K562 (cell line): ENCODE results near the gene FAAH. TPM values are rescaled to one million over a fixed set of nuclear protein-coding genes. Genes with fewer than 3 reads are reported as not detected.

Source experiments
- ATAC-seq: fragments of 200-7000 bp; cut with Tn5 transposase; 3 replicates; pipeline ENCODE4 v1.9.1; 2020; ENCODE audit warnings: moderate library complexity
- BruUV-seq: library from RNA; stranded (reverse); fragments of 400-500 nt; replicated peaks from 2 replicates; lab custom pipeline; 2021; lab: Mats Ljungman, UMichigan
- CTCF ChIA-PET: fragments of 300-600 bp; formaldehyde crosslinking; extraction: SDS; loops from one replicate; lab custom pipeline; 2021; ENCODE audit warnings: low intra/inter-chr PET ratio; lab: Yijun Ruan, JAX
- POLR2A ChIA-PET: fragments of 300-600, 350-650 bp; sonication (Branson Sonifier 250); formaldehyde crosslinking; extraction: SDS; loops from one replicate; lab custom pipeline; 2021; ENCODE audit warnings: antibody characterized with exemption, inconsistent platforms; lab: Yijun Ruan, JAX
- DNase-seq, 4 experiments: peaks; one replicate each; pipeline versions ENCODE4 v3.0.0 to v3.0.0-alpha.2; 2011 to 2018; ENCODE audit warnings: low spot score in 3 of 4, mixed read lengths in 3 of 4; ENCODE audit errors: extremely low read depth in 1 of 4
- FAIRE-seq: peaks from 2 replicates; lab custom pipeline; 2011; peaks lifted over from hg19 to GRCh38; lab: Jason Lieb, UNC
- H2AFZ ChIP-seq: 2 replicates; pipeline ENCODE4 v1.6.0; 2011; ENCODE audit warnings: low read depth, low read length, control low read depth, inconsistent platforms
- H3K27ac ChIP-seq: fragments of 200-600 bp; 3 replicates; pipeline ENCODE4 v1.8.0; 2011; ENCODE audit warnings: low read depth, mild to moderate bottlenecking, control low read depth, inconsistent platforms, low read length, moderate library complexity, mixed read lengths; ENCODE audit errors: extremely low read depth
- H3K27me3 ChIP-seq, 2 experiments: fragments of 300-600 bp in 1 of 2; 2 replicates in 1 of 2; 3 replicates in 1 of 2; pipeline versions ENCODE4 v1.6.0 to v1.8.0; 2011; ENCODE audit warnings: inconsistent platforms in 2 of 2, low read length in 2 of 2, mild to moderate bottlenecking in 1 of 2, mixed read lengths in 1 of 2, moderate library complexity in 1 of 2; ENCODE audit not compliant: control insufficient read depth in 2 of 2, insufficient read depth in 2 of 2
- H3K36me3 ChIP-seq: fragments of 300-600 bp; 3 replicates; pipeline ENCODE4 v1.8.0; 2011; ENCODE audit warnings: mild to moderate bottlenecking, low read length, inconsistent platforms; ENCODE audit not compliant: control insufficient read depth, insufficient read depth
- H3K4me1 ChIP-seq, 2 experiments: fragments of 200-600 bp in 1 of 2; replicated peaks in 1 of 2; 2 replicates in 1 of 2; 3 replicates in 1 of 2; pipeline versions ENCODE4 v1.5.1 to v1.8.0; 2011; ENCODE audit warnings: inconsistent platforms in 2 of 2, low read length in 2 of 2, mild to moderate bottlenecking in 1 of 2, mixed read lengths in 1 of 2, moderate library complexity in 1 of 2; ENCODE audit not compliant: control insufficient read depth in 2 of 2, insufficient read depth in 2 of 2
- H3K4me2 ChIP-seq: 2 replicates; pipeline ENCODE4 v1.6.1; 2011; ENCODE audit warnings: low read length, control low read depth, inconsistent platforms, mixed read lengths; ENCODE audit not compliant: insufficient read depth
- H3K4me3 ChIP-seq: fragments of 200-600 bp; sonication (generic), shearing (Covaris generic); 2 replicates; pipeline ENCODE4 v1.5.1; 2016; ENCODE audit warnings: control low read depth, inconsistent platforms
- H3K79me2 ChIP-seq: fragments of 200-600 bp; 3 replicates; pipeline ENCODE4 v1.8.0; 2011; ENCODE audit warnings: low read length, inconsistent platforms; ENCODE audit not compliant: control insufficient read depth, insufficient read depth
- H3K9ac ChIP-seq, 2 experiments: 2 replicates each; pipeline versions ENCODE4 v1.6.0 to v1.6.1; 2011; ENCODE audit warnings: low read depth in 2 of 2, low read length in 2 of 2, control low read depth in 1 of 2, inconsistent platforms in 1 of 2, mild to moderate bottlenecking in 1 of 2, mixed read lengths in 1 of 2; ENCODE audit not compliant: insufficient read depth in 1 of 2
- H3K9me1 ChIP-seq: one replicate; pipeline ENCODE4 v1.6.0; 2011; ENCODE audit warnings: inconsistent platforms, mild to moderate bottlenecking, low read length, moderate library complexity; ENCODE audit not compliant: control insufficient read depth, insufficient read depth
- H3K9me3 ChIP-seq: replicated peaks from 2 replicates; pipeline ENCODE4 v1.5.1; 2011; ENCODE audit warnings: low read depth, low read length, inconsistent platforms; ENCODE audit not compliant: control insufficient read depth, insufficient read depth
- H4K20me1 ChIP-seq: replicated peaks from 2 replicates; pipeline ENCODE4 v1.6.1; 2011; ENCODE audit warnings: low read length, inconsistent platforms, mixed read lengths; ENCODE audit not compliant: control insufficient read depth, insufficient read depth
- CREB1 ChIP-seq, 2 experiments: sonication (generic) in 1 of 2; formaldehyde crosslinking in 1 of 2; IDR thresholded peaks; 2 replicates each; pipeline versions ENCODE4 v1.6.1 to v1.8.0; 2012 to 2022; ENCODE audit warnings: inconsistent platforms in 1 of 2, mild to moderate bottlenecking in 1 of 2, missing genetic modification reagents in 1 of 2, moderate library complexity in 1 of 2
- CREBBP ChIP-seq: IDR thresholded peaks from one replicate; pipeline ENCODE4 v1.6.1; 2012; ENCODE audit warnings: low read depth, mild to moderate bottlenecking, control low read depth, inconsistent platforms, low read length
- DIDO1 ChIP-seq: fragments of 450-650 bp; IDR thresholded peaks from 2 replicates; pipeline ENCODE4 v1.6.1; 2016; ENCODE audit warnings: low read depth, missing biosample characterization, missing genetic modification characterization
- KLF16 ChIP-seq: IDR thresholded peaks from 2 replicates; pipeline ENCODE4 v1.6.1; 2016; ENCODE audit warnings: antibody characterized with exemption
- RBM25 ChIP-seq: fragments of 200-400 bp; formaldehyde crosslinking; IDR thresholded peaks from 2 replicates; pipeline ENCODE4 v1.6.1; 2018; ENCODE audit warnings: low read length, low read depth, moderate library complexity; ENCODE audit not compliant: severe bottlenecking
- SETDB1 ChIP-seq: IDR thresholded peaks from one replicate; pipeline ENCODE4 v1.6.1; 2012; ENCODE audit warnings: low read length, control low read depth, inconsistent platforms
- SMC3 ChIP-seq: conservative IDR thresholded peaks from 2 replicates; pipeline ENCODE4 v1.6.1; 2011; ENCODE audit warnings: low read depth, low read length, improper control_type of control experiment; ENCODE audit not compliant: insufficient read depth
- ZNF175 ChIP-seq: fragments of 200-800 bp; sonication (Bioruptor generic); IDR thresholded peaks from 2 replicates; pipeline ENCODE4 v1.6.1; 2016; ENCODE audit warnings: low read depth, mild to moderate bottlenecking, missing genetic modification characterization, missing compliant biosample characterization
- ZNF407 ChIP-seq: fragments of 450-650 bp; IDR thresholded peaks from 2 replicates; pipeline ENCODE4 v1.6.1; 2016; ENCODE audit warnings: low read depth
- ZNF644 ChIP-seq: fragments of 200-800 bp; sonication (Bioruptor generic); IDR thresholded peaks from 2 replicates; pipeline ENCODE4 v1.6.1; 2016; ENCODE audit warnings: low read depth, missing genetic modification characterization, missing compliant biosample characterization
- ZSCAN29 ChIP-seq: fragments of 450-650 bp; IDR thresholded peaks from 2 replicates; pipeline ENCODE4 v1.6.1; 2017
- WGBS: fragments of 100-300 bp; shearing (Covaris generic); methylation state at CpG from one replicate; pipeline ENCODE4 v1.1.6; 2016; ENCODE audit warnings: low coverage, mixed read lengths; ENCODE audit not compliant: insufficient coverage; ENCODE audit errors: missing lambda C conversion rate; 5-methylcytosine and 5-hydroxymethylcytosine counted together
- in situ Hi-C: fragments of 300-500 bp; cut with MboI; formaldehyde crosslinking; loops from 4 replicates; pipeline ENCODE4 v1.15.0; 2018; ENCODE audit warnings: inconsistent platforms, mixed read lengths
- intact Hi-C: fragments of 100-400 bp; cut with micrococcal nuclease; formaldehyde crosslinking; loops from 2 replicates; pipeline ENCODE4 v1.14.2; 2022
- polyA plus RNA-seq, 8 experiments: library from polyadenylated mRNA; depleted of rRNA in 4 of 8; stranded (reverse) in 5 of 8; unstranded in 3 of 8; fragments of >200 nt; fragmentation: Nextera tagmentation in 2 of 8; fragmentation: Illumina TruSeq in 1 of 8; extraction: Ambion mirVana in 2 of 8; extraction: Trizol in 1 of 8; gene quantifications; 2 replicates each; pipeline versions ENCODE4 v1.2.1 to v1.2.3, GENCODE V29; 2011 to 2014; ENCODE audit warnings: inconsistent platforms in 1 of 8, missing spikeins in 1 of 8
- total RNA-seq, 7 experiments: library from RNA; depleted of rRNA in 6 of 7; stranded (reverse); fragments of >200 nt in 6 of 7; fragmentation: Illumina TruSeq in 2 of 7; extraction: Trizol in 2 of 7; gene quantifications; 2 replicates each; pipeline versions ENCODE4 v1.2.1 to v1.2.3, GENCODE V29; 2011 to 2021; ENCODE audit warnings: low replicate concordance in 1 of 7

Gene FAAH
- total and polyA plus RNA-seq, 9 of the 15 experiments (the other 6 are each of a cell fraction or from before 2014, with no cell fraction given) = 0.06 to 1.1 (median 0.32) TPM

- WGBS = 34% methylated on average over 6 of the region's 6 CpGs
- peak; percentile 51 to 72 (median 60) for DNase-seq
- Histone ChIP-seq H3K9ac (peak overlapping the region in 1 of 2 experiments; percentile 8; a peak in 1 of 4 replicates), H3K27me3 (peaks cover 0 to 7% of the 10 kb centered on the region in 2 experiments; a peak in 2 of 5 replicates), H3K4me1 (peaks cover 22 to 44% of the 10 kb centered on the region in 2 experiments), H3K4me3 (no peak overlapping the region), H3K9me3 (no peaks in the 10 kb centered on the region), H4K20me1 (no peaks in the 10 kb centered on the region), H3K36me3 (no peaks in the 10 kb centered on the region), H2AFZ (peak overlapping the region; percentile 11; the same call in 1 of the 2 replicates), H3K9me1 (no peaks in the 10 kb centered on the region), H3K4me2 (0 out of 2 replicates have a peak overlapping the region, but pooled peaks have one; percentile 28), H3K79me2 (no peaks in the 10 kb centered on the region), H3K27ac (no peak overlapping the region)
- in situ Hi-C loops = loop anchor here (5.0 kb wide), 2 partner anchors 78 to 278 kb away; no protein-coding TSS in a partner anchor
- peak; percentile 60 for ATAC-seq
- ChIA-PET POLR2A (interaction anchor here (0.6 to 3.4 kb wide), 8 partner anchors 9 to 165 kb away, joined by 3 to 16 read pairs (median 4); no protein-coding TSS in a partner anchor), CTCF (interaction anchor here (0.6 to 1.1 kb wide), 2 partner anchors 28 to 79 kb away, joined by 3 read pairs; no protein-coding TSS in a partner anchor)
- BruUV-seq = no TSS peak
- intact Hi-C loops = no loop called here
- FAIRE-seq = peak; percentile 80
- TF ChIP-seq ZNF175 = peak; percentile 58; the same call in 1 of the 2 replicates
- TF ChIP-seq SMC3 = no peak
- TF ChIP-seq SETDB1 = no peak
- TF ChIP-seq DIDO1 (tag) = no peak
- no peak for TF ChIP-seq ZNF407
- no peak for TF ChIP-seq CREBBP
- no peak for TF ChIP-seq RBM25
- no peak for TF ChIP-seq CREB1 (IDR thresholded peaks at IDR 0.05)
- no peak for TF ChIP-seq CREB1 (CRISPR knock-in tag; IDR thresholded peaks at IDR 0.05)
- no peak for TF ChIP-seq KLF16
- TF ChIP-seq ZSCAN29 = no peak
- TF ChIP-seq ZNF644 (tag) = no peak
Observed at GRCh38 chr1:46449223-46450159, 55.4 kb downstream of the FAAH start.
